GM19043 (cell line): ENCODE results near the gene ZC3H13.

Experiments
- ATAC-seq: cut with Tn5 transposase; IDR thresholded peaks from one replicate; pipeline ENCODE4 v1.9.1; 2021; ENCODE audit warnings: low read depth; ENCODE audit not compliant: unreplicated experiment

The ZC3H13 gene

DNA sequence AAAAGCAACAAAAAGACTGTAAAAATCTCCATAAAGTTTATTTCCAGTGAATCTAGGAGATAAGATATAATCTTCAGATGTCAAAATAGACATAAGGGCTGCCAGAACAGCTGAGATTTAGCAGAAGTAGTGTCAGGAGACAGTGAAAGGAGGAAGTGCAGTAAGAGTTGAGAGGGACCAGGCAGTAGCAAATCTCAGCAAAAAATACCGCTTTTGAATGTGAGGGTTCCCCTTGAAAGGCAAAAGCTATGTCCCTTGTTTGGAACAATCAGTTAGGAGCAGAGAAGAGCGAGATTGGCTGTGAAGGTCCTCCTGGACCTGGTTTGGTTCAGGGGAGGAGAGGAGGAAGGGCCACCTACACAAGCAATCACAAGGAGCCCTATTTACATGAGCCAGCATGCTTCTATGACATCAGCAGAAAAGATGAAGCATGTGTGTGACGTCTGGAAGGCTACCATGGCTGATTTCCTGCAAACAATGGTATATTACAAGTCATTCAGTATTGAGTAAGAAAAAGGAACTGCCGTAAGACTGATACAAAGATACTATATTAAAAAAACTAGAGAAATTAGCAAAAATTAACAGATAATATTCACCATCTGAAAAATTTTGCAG lies 102.1 kb downstream of the ZC3H13 start:
- no peak for ATAC-seq

DNA sequence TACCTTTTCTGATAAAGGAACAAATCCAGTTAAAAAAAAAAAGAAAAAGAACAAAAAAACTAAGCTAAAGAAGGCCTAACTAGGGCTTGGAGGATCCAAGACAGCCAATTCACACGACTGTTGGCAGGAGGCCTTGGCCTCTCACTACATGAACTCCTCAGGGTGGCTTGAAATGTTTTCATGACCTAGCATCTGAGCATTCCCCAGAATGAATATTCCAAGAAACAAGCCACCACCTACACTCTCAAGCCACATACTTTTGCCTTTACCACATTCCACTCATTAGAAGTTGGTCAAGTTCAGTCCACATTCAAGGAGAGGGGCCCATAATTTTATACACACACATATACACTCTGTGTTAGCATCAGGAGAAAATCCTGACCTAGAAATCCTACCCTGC lies 103.4 kb downstream of the ZC3H13 start:
- ATAC-seq = no peak

DNA sequence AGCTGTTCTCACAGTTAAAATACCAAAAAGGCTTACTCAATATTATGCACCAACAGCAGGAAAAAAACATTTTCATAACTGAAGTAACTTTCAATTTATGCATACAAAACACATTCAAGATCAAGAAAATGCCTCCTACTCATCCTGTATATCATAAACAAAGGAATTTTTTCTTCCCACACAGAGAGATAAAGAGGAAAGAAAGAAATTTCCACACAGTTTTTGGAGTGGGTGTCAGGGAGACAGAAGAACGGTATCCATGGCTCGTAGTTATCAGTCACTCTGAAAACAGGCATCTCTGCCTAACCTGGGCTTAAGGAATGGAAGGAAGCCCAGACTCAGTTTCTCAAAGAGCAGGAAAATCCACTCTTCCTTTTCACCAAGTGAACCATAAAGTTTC lies 108.6 kb downstream of the ZC3H13 start:
- no peak for ATAC-seq

DNA sequence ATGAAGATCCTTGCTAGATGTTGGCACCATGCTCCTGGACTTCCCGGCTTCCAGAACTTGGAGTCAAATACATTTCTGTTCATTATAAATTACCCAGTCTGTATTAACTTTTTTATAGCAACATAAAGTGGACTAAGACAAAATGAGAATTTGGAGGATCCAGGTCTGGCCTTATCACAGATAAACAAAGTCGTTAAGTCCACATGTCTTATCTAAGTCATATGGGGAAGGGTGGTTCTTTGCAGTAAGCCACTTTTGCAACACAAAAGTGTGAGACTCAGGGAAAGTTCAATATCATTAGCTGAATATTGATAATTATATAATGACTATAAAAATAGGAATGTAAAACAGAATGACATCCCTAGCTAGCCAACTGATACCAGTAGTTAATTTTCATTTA lies 109.4 kb downstream of the ZC3H13 start:
- ATAC-seq = no peak

DNA sequence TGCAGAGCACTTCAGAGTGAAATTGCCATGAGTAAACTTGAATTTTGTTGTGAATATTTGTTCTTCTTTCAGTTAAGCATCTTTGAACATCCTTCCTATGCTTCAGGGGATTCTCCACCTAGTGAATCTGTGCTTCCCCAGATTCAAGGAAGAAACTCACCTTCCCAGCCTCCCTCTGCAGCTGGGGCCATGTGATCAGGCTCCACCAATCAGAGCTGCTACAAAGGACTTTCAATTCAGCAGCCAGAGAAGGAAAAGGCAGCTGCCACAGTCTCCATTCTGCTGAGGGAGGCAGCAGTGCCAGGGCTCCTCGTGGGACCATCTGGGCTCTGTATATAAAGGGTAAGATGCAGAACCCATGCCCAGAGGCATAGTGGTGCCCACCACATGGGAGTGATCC lies 111.3 kb downstream of the ZC3H13 start:
- ATAC-seq = no peak

DNA sequence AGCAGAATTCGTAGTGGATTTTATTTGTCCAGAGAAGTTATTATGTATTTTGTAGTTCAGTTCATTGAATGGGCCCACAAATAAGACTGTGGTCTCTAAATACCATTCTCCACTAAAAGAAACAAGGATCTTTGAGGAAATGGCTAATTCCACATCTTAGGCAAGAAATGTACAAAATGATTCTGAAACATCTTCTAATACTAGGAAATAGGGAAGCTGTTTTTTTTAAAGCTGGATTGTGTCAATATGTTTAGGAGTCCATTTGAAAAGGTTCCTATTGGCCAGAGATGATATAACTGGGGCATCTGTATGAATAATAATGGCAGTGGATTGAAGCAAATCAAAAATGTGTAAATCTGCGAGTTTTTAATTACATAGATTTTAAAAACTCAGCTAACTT lies 112.5 kb downstream of the ZC3H13 start:
- no peak for ATAC-seq

DNA sequence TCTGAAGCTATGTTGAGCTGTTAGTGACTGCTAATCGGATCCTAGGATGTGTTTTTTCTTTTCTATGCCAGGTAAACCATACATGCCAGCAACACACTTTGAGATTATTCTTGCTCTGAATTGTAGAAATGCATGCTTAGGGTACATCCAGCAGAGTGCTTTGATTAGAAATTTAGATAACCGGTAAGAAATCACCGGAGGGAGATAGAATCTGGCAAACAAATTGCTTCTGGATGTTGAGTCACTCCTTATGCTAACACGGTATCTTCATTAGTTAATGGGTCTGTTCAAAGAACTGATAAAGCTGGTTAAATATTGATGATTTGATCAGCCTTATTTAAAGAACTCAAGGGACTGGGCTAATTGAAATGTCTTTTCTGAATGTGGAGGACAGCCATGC lies 115.9 kb downstream of the ZC3H13 start:
- no peak for ATAC-seq

DNA sequence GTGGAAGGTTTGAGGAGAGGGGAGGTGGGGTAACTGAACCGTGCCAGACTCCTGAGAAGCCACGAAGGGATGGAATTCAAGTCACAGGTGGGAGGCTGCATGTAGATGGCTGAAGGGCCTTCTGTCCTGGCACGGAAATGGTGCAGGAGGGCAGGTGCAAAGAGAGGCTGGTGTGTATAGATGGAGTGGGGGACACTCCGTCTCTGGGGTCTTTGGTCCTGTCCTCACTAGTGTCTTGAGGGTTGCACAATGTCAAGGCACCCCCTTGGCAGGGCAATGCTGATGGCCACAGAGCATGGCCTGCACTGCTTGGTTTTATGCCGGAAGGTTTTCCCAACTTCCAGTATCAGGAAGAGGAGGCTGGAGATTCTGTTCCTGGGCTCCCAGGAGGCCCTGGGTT lies 118.3 kb downstream of the ZC3H13 start:
- no peak for ATAC-seq

DNA sequence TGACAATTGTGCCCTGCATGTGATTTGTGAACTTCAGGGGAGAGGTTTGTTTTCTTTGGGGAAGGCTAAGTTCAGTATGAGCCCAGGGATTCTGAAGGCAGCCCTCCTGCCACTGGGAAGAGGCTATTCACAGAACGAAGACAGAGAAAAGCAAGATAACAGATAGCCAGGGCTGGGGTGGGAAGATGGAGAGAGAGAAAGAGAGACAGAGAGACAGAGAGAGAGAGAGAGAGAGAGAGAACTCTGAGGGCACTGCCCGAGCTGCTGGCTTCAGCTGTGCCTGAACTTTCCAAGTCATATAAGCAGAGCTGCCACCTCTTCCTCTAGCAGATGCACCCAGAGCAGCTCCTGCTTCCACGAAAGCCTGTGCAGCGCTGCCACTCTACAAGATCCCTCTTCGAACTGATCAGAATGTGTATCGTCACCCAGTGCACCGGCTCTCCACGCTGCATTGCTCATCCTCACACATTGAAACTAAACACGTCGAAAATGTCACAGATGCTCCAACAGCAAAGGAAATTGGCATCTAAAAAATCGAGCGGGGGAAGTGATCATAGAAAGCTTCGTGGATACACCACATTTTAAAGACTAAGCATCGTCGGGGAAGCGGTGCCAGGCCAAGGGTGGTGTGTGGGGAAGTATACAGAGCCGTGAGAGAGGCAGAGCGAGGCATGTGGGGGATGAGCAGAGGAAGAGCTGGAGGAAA lies 119.2 kb downstream of the ZC3H13 start:
- no peak for ATAC-seq

DNA sequence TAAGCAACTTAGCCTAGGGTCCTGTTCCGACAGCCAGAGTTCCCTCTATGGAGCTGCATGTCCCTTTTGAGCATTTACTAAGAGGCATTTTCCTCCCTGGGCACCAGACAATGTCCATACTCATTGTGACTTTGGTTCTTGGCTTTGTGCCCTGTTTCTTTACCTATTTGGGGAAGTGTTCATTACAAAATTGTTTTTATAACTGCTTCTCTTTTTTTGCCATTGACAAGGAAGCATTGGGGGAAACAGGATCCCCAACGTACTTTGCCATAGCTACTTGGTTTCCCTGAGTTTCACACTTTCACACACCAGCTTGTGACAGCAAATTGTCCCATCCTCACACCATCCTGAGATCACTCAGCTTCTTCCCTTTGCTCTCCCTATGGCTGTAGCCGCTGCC lies 119.9 kb downstream of the ZC3H13 start:
- ATAC-seq = no peak

DNA sequence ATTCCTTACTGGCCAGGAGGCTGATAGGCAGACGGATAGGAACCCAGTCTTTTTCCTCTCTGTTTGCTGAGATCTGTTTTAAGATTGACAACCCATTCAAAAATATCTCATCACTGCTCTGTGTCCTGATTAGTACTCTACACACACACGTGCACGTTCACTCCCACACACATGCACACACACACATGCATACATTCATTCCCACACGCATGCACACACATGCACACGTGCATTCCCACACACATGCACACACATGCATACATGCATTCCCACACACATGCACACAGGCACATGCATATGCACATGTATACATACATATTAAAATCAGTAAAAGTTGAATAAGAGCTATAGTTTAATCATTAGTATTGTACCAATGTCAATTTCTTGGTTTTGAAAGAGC lies 120.4 kb downstream of the ZC3H13 start:
- no peak for ATAC-seq

DNA sequence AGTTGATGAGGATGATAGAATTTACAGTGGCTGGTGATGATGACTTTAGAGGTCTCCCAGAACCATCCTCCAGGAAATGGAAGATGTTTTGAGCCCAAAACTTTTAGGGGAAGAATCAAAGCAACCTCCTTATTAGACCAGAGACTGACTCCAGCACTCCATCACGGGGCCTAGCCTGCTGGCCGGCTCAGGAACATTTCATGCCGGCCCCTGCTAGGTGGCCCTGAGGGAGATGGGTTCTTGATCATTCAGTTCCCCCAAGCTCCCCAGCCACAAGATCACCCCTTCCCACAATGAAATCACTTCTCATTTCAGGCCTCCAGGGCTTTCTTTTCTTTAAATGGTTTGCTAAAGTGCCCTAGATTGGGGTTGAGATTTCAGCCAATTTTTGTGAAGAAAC lies 121.3 kb downstream of the ZC3H13 start:
- no peak for ATAC-seq

DNA sequence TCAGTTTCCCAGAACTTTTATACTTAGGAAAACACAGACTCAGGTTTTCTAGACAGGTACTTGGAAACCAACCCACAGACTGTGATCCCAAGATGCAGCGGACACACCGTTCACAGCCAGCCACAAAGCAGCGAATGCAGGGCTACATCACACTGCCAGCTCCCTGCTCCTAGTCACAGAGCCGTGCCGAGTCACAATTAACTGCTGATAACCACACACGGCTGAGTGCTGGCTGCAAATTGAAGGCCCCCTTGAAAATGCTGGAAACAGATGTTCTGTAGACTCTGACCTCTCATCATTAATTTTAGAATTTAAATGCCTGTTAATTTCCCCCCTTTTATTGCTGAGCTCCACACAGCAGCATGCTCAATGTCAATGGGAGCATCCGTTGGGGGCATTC lies 122.4 kb downstream of the ZC3H13 start:
- no peak for ATAC-seq

DNA sequence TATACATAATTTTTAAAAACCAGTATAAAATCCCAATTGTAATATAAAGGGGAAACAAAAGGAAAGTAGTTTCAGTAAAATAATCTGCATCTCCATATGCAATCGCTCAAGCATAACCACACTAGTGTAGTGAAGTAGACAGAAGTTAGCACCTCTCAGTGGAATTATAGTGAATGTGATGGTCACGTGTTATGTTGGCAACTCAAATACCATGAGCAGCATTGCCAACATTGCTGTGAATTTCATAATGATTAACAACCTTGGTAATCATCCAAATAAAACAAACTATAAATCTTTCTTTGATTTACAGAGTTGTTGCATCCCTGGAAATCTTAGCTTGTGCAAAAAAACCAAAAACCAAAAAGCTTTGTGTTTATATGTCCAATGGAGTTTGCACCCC lies 123.7 kb downstream of the ZC3H13 start:
- ATAC-seq = no peak

DNA sequence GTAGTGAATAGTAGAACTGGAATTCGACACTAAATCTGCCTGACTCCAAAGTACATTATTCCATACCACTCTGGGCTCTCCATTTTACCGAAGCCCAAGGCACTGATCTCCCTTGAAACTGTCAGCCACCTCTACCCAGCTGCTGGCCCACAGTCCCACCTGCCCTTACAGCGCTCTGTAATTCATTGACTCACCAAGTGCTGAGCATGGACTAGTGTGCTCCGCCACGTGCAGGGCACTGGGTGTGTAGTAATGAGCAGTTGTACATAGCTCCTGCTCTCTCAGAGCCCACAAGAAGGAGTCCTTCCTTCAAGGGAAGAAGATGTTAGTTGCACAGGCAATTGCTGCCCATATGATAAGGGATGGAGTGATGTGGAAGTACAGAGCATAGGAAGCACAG lies 124.4 kb downstream of the ZC3H13 start:
- no peak for ATAC-seq

DNA sequence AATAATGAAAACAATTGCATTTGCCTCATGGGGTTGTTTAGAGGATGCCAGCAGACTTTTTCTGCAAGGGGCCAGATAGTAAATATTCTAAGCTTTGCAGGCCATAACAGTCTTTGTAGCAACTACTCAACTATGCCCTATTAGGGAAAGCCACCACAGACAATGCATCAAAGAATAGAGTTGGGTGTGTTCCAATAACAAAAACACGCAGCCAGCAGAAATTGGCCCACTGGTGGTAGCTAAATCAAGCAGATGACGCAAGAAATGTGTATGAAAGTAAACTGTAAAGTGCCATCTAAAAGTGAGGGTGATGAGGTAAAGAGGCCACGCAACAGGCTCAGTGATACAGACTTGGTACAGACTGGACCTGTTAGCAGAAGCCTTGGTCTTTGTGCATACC lies 125.8 kb downstream of the ZC3H13 start:
- ATAC-seq = no peak

DNA sequence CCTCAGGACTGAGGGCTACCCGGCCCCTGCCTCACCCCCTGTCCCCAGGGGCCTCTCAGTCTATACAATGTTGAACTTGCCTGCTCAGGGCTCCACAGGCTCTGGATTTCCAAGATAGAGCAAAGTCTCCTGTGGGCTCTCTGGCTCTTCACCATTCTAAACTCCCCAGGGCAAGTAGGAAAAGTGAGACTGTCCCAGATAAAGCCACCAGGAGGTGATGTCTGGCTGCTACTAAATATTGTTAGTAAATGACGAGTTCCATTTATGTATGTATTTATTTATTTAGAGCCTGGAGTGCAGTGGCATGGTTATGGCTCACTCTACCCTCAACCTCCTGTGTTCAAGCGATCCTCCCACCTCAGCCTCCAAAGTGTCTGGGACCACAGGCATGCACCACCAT lies 127.4 kb downstream of the ZC3H13 start:
- no peak for ATAC-seq

DNA sequence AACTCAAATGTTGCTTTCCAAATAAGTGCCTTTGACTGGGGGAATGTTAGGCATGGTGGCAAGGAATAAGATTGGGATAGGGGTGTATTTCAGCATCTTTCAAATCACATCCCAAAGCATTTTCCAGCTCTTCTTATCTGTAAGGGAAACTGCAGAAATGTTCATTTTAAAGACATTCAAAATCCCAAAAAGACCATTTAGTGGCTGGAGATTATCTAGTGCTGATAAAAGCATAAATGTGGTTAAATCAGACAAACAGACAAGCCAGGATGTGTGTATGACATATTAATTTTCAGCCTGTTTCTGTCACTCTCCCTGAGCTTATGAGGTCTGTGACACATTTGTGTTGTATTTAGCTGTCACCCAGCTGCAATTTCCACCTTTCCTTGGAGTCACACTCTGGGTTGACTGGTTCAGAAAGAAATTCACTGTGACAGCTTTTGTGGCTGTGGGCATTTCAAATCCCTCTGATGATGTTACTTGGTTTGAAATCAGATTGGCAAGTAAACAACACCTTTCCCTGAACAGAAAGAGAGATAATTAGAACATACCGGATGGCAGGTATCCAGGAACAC lies 131.3 kb downstream of the ZC3H13 start:
- no peak for ATAC-seq

DNA sequence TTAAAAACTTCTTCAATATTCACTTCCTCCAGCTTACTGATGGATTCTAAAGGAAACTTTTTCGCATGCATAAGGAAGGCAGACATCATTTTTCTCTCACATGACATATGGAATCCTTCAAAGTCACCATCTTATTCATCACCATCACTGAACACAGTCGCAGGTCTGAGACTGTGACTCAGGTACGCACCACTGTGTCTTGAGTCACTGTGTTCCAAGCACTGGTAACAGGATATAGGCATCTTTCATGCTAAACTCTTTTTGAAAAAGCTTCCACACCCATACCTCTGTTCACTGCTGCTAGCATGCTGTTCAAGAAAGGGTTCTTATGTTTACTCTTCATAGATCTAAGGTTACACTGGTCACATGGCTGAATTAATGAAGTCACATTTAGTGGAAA lies 133.9 kb downstream of the ZC3H13 start:
- ATAC-seq = no peak

DNA sequence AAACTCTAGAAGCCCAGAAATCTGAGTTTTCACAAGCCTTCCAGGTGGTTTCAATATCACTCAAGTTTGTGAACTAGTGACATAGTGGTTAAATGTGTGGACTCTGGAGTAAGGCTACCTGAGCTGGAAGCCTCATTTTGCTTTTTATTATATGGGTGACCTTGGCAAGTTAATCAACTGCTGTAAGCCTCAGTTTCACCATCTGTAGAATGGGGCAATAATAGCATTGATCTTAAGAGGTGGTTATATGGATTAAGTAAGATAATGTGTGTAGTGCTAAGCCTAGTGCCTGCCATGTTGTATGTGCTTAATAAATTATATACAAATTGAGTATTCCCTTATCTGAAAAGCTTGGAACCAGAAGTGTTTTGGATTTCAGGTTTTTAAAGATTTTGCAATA lies 135.5 kb downstream of the ZC3H13 start:
- ATAC-seq = no peak

DNA sequence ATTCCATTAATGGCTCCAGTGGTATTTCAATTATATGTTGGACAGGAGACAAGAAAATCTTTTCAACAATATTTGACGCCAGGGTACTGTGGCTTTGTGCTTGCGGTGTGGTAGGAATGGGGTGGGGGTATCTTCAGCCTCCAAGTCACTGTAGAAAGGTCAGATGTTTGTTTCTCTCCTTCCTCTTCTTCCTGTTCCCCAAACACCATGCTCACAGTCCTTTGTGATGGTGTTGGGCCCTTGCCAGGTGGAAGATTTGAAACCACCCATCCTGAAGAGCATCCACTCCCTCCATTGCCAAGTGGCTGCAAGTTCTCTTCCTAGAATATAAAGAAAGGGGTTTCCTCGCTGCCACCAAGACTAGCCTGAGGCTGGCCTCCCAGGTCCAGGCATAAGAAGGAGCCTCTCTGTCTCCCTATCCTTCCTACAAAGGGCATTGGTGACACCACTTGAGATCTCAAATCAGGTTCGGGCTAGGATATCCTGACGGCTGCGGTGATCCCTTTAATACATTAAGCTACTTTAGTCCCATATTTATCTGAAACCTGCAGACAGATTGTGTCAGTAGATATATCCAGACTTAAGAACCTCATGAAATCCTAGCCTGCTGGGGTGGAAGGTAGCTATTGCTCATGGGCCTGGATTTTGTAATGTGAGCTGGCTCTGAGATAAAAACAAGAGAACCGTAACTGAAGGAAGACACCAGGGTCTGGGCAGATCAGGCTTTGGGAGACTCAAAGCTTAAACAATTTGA lies 136.7 kb downstream of the ZC3H13 start:
- no peak for ATAC-seq

DNA sequence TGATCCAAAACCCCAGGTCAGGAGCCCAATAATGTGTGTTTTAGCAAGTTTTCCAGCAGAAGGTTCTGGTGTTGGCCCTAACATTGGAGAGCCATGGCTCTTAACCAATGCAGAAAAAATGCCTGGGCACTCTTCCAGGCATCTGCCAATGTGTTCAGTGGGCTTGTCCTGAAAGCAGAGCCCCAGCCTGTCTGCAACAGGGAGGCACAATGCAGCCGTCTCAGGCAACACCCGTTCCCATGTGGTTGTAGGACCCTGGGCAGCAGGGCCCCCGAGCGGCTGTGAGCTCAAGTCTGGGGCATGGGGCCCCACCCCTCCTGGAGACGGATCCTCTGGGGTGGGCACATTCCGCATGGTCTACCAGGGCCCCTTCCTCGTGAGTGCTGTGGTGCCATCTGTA lies 142.9 kb downstream of the ZC3H13 start:
- no peak for ATAC-seq
